GM18502 (cell line): ENCODE data around the gene BDP1.
"Not testable (repeated sequence)": the region's sequence is repeated elsewhere in the genome, so short reads cannot be mapped to it uniquely, and the experiment has no call there.

Source experiments
- ATAC-seq: cut with Tn5 transposase; IDR thresholded peaks from one replicate; pipeline ENCODE4 v1.9.1; 2021; ENCODE audit warnings: mild to moderate bottlenecking; ENCODE audit not compliant: unreplicated experiment, poor library complexity

The BDP1 gene

GRCh38 chr5:71456362-71456743 lies 902 bp downstream of the BDP1 start:
- ATAC-seq = no peak

- ATAC-seq = no peak
Observed at GRCh38 chr5:71457106-71457505, 1.7 kb downstream of the BDP1 start.

- ATAC-seq = no peak
Observed at GRCh38 chr5:71460693-71461092, 5.2 kb downstream of the BDP1 start.

- no peak for ATAC-seq
Observed at GRCh38 chr5:71461360-71461759, 5.9 kb downstream of the BDP1 start.

DNA sequence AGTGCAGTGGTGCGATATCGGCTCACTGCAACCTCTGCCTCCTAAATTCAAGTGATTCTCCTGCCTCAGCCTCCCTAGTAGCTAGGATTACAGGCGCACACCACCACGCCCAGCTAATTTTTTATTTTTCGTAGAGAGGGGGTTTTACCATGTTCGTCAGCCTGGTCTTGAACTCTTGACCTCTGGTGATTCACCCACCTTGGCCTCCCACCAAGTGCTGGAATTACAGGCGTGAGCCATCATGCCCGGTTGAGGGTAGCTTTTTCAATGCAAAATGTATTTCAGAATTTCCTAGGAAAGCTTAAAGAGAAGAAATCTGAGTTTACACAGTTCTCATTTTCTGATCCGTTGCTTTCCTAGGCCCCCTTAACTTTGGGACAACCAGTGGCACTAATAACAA lies 15.7 kb downstream of the BDP1 start:
- no peak for ATAC-seq

DNA sequence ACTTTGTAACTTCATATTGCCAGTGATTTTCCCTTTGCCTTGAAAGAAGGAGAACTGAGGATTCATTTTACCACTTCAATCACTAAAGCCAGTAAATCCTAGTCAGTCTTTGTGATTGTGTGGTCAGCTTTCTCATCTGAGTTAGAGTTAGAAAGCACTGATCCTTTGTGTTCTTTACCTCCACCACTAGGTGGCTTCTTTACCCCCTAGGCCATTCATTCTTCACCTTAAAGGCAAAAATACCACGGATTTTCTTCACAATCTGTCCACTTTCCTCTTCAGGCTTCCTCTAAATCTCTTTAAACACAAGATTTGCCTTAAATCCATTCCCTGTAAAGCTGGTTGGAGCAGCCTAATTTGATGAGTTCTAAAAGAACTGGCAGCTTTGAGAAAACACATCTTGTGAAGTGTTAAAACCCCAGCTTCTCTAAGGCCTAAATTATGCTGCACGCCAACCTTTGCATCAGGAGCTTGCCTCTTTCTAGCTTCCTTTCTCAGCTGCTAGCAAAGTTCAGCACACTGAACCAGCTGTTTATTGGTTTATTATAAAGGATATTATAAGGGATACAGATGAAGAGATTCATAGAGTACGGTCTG lies 20.4 kb downstream of the BDP1 start:
- peak; percentile 53 for ATAC-seq

GRCh38 chr5:71481441-71481840 lies 26.0 kb downstream of the BDP1 start:
- ATAC-seq = no peak

- ATAC-seq = no peak
Observed at GRCh38 chr5:71482132-71482531, 26.7 kb downstream of the BDP1 start.

- ATAC-seq = no peak
Observed at GRCh38 chr5:71483355-71483754, 27.9 kb downstream of the BDP1 start.

- no peak for ATAC-seq
Observed at GRCh38 chr5:71492817-71493615, 37.6 kb downstream of the BDP1 start.

- ATAC-seq = not testable (repeated sequence)
Observed at GRCh38 chr5:71494202-71494601, 38.8 kb downstream of the BDP1 start.

DNA sequence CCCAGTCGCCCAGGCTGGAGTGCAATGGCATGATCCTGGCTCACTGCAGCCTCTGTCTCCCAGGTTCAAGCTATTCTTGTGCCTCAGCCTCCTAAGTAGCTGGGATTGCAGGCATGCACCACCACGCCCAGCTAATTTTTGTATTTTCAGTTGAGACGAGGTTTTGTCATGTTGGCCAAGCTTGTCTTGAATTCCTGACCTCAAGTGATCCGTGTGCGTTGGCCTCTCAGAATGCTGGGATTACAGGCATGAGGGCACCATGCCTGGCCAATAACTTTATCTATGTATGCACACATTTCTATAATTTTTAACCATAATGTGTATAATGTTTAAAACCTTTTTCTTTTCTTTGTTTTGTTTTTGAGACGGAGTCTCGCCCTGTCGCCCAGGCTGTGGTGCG lies 43.3 kb downstream of the BDP1 start:
- not testable (repeated sequence) for ATAC-seq

GRCh38 chr5:71503536-71503935 lies 48.1 kb downstream of the BDP1 start:
- no peak for ATAC-seq

DNA sequence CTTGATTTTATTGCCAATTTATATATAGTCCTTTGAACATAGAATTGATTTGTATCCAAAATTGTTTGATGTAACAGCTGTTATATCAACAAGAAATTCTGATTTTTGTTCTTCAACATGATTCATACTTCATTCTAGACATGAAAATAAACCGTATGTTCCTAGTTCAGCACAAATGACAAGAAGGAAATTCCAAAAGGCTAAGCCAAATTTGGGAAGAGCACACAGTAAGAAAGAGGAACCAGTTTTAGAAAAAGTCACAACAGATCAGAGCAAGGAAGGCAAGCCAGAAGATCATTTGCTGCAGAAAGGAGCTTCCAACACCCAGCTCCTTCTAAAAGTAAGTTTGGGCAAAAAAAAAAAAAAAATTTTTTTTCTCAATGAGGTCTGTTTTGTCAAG lies 66.7 kb downstream of the BDP1 start:
- ATAC-seq = no peak

DNA sequence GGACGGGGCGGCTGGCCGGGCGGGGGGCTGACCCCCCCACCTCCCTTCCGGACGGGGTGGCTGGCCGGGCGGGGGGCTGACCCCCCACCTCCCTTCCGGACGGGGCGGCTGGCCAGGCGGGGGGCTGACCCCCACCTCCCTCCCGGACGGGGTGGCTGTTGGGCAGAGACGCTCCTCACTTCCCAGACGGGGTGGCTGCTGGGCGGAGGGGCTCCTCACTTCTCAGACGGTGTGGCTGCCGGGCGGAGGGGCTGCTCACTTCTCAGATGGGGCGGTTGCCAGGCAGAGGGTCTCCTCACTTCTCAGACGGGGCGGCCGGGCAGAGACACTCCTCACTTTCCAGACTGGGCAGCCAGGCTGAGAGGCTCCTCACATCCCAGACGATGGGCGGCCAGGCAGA lies 70.2 kb downstream of the BDP1 start:
- not testable (repeated sequence) for ATAC-seq

DNA sequence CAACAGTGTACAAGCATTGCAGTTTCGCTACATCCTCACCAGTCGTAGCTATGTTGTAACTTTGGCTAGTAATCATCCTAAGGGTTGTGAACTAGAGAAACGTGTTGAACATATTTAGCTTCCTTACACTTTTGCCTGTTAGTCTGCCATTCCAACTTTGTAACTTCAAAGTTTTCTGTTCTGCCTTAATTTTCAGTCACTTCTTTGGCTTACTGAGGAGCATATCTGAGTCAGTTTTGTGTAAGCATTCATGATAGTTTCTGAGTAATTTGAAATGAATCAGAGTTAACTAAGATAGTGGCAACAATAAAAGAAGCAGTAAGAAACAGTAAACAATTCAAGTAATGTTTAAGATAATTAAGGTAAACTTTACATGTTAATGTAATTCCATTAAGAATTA lies 72.8 kb downstream of the BDP1 start:
- no peak for ATAC-seq

DNA sequence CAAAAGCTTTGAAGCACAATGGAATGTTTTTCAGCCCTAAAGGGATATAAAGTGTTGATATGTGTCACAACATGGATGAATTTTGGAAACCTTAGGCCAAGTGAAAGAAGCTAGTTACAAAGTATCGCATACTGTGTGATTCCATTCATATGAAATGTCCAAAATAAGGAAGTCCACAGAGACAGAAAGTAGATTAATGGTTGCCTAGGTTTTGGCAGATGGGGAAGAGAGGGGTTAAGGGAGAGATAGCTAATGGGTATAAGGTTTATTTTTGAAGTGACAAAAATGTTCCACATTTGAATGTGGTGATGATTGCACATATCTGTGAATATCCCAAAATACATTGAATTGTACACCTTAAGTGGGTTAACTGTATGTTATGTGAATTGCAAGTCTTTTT lies 74.2 kb downstream of the BDP1 start:
- no peak for ATAC-seq

DNA sequence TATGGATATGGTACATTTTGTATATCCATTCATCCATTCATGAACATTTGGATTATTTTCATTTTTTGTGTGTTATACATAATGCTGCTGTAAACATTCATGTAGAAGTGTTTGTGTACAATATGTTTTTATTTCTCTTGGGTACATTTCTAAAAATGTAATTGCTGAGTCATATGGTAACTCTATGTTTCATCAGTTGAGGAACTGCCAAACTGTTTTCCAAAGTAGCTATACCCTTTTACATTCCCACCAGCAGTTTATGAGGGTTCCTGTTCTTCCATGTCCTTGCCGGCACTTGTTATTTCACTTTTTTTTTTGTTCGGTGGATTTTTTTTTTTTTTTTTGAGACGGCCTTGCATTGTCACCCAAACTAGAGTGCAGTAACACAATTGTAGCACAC lies 77.7 kb downstream of the BDP1 start:
- ATAC-seq = no peak

- ATAC-seq = peak; percentile 69
Observed at GRCh38 chr5:71533615-71534014, 78.2 kb downstream of the BDP1 start.

GRCh38 chr5:71537687-71538086 lies 82.2 kb downstream of the BDP1 start:
- no peak for ATAC-seq

DNA sequence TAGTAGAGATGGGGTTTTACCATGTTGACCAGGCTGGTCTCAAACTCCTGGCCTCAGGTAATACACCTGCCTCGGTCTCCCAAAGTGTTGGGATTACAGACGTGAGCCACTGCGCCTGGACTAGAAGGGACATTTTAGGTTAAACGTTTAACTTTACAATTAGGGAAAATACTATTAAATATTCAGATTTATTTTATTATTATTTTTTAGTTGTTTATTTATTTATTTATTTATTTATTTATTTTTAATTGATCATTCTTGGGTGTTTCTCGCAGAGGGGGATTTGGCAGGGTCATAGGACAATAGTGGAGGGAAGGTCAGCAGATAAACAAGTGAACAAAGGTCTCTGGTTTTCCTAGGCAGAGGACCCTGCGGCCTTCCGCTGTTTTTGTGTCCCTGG lies 95.4 kb downstream of the BDP1 start:
- not testable (repeated sequence) for ATAC-seq

DNA sequence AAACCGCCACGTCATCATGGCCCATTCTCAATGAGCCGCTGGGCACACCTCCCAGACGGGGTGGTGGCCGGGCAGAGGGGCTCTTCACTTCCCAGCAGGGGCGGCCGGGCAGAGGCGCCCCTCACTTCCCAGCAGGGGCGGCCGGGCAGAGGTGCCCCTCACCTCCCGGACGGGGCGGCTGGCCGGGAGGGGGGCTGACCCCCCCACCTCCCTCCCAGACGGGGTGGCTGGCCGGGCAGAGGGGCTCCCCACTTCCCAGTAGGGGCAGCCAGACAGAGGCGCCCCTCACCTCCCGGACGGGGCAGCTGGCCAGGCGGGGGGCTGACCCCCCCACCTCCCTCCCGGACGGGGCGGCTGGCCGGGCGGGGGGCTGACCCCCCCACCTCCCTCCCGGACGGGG lies 96.1 kb downstream of the BDP1 start:
- ATAC-seq = not testable (repeated sequence)
